GM12878 (cell line): ENCODE measurements around the gene CTNNA3. TPM values are rescaled to one million over a fixed set of nuclear protein-coding genes. Genes with fewer than 3 reads are reported as not detected.

Experiments used
- ATAC-seq: fragments of 200-7000 bp; cut with Tn5 transposase; 3 replicates; pipeline ENCODE4 v1.9.1; 2020; ENCODE audit warnings: mild to moderate bottlenecking, moderate library complexity
- BruUV-seq: library from RNA; stranded (reverse); fragments of 400-500 nt; replicated peaks from 2 replicates; lab custom pipeline; 2021; lab: Mats Ljungman, UMichigan
- CTCF ChIA-PET: fragments of 300-600 bp; sonication (Branson Sonifier 250); formaldehyde crosslinking; extraction: SDS; loops from one replicate; lab custom pipeline; 2021; ENCODE audit warnings: inconsistent platforms; lab: Yijun Ruan, JAX
- POLR2A ChIA-PET: fragments of 350-600 bp; formaldehyde crosslinking; extraction: SDS; loops from one replicate; lab custom pipeline; 2021; ENCODE audit warnings: inconsistent platforms; lab: Charles Lee
- RAD21 ChIA-PET: fragments of 300-600 bp; sonication (Branson Sonifier 250); formaldehyde crosslinking; loops from one replicate; lab custom pipeline; 2023; ENCODE audit warnings: antibody characterized with exemption; ENCODE audit not compliant: unreplicated experiment; lab: Charles Lee
- SMC1A ChIA-PET: fragments of 300-600 bp; sonication (Branson Sonifier 250); formaldehyde crosslinking; loops from one replicate; lab custom pipeline; 2023; ENCODE audit not compliant: unreplicated experiment, uncharacterized antibody; lab: Charles Lee
- DNase-seq: peaks from one replicate; pipeline ENCODE4 v3.0.0-alpha.2; 2011; ENCODE audit warnings: low read depth, low spot score
- FAIRE-seq: peaks from 3 replicates; lab custom pipeline; 2011; peaks lifted over from hg19 to GRCh38; lab: Jason Lieb, UNC
- H2AFZ ChIP-seq: 2 replicates; pipeline ENCODE4 v1.6.0; 2011; ENCODE audit warnings: low read depth, low read length, control low read depth; ENCODE audit not compliant: control insufficient read depth
- H3K27ac ChIP-seq: 2 replicates; pipeline ENCODE4 v1.5.1; 2011; ENCODE audit warnings: control low read depth; ENCODE audit not compliant: control insufficient read depth, insufficient read depth
- H3K27me3 ChIP-seq, 2 experiments: replicated peaks in 1 of 2; 2 replicates each; pipeline versions ENCODE4 v1.6.0 to v1.6.1; 2011; ENCODE audit warnings: low read length in 1 of 2; ENCODE audit not compliant: control insufficient read depth in 2 of 2, insufficient read depth in 2 of 2
- H3K36me3 ChIP-seq, 2 experiments: 2 replicates each; pipeline ENCODE4 v1.5.1; 2011; ENCODE audit warnings: low read length in 1 of 2; ENCODE audit not compliant: control insufficient read depth in 2 of 2, insufficient read depth in 2 of 2
- H3K4me1 ChIP-seq: 2 replicates; pipeline ENCODE4 v1.6.1; 2011; ENCODE audit warnings: mild to moderate bottlenecking, low read length, moderate library complexity, mixed read lengths; ENCODE audit not compliant: control insufficient read depth, insufficient read depth
- H3K4me2 ChIP-seq: 2 replicates; pipeline ENCODE4 v1.6.0; 2011; ENCODE audit warnings: control low read depth; ENCODE audit not compliant: control insufficient read depth, insufficient read depth
- H3K4me3 ChIP-seq: fragments of 200-600 bp; sonication (generic); 2 replicates; pipeline ENCODE4 v1.5.1; 2016
- H3K79me2 ChIP-seq: 2 replicates; pipeline ENCODE4 v1.6.0; 2011; ENCODE audit warnings: low read length; ENCODE audit not compliant: control insufficient read depth, insufficient read depth
- H3K9ac ChIP-seq: 2 replicates; pipeline ENCODE4 v1.8.0; 2011; ENCODE audit warnings: low read length, control low read depth, mixed read lengths; ENCODE audit not compliant: control insufficient read depth, insufficient read depth
- H3K9me3 ChIP-seq: replicated peaks from 3 replicates; pipeline ENCODE4 v1.5.1; 2011; ENCODE audit warnings: mild to moderate bottlenecking, low read length; ENCODE audit not compliant: control insufficient read depth, insufficient read depth
- H4K20me1 ChIP-seq: 2 replicates; pipeline ENCODE4 v1.6.0; 2011; ENCODE audit not compliant: control insufficient read depth, insufficient read depth
- ATF2 ChIP-seq: IDR thresholded peaks from 2 replicates; pipeline ENCODE4 v1.6.1; 2012; ENCODE audit warnings: low read length, inconsistent platforms
- CBX5 ChIP-seq: sonication (generic); IDR thresholded peaks from 2 replicates; pipeline ENCODE4 v1.6.1; 2016; ENCODE audit warnings: low read depth, moderate library complexity, mild to moderate bottlenecking, inconsistent platforms
- EED ChIP-seq: sonication (generic); IDR thresholded peaks from 2 replicates; pipeline ENCODE4 v1.6.1; 2016; ENCODE audit warnings: antibody characterized with exemption, low read depth
- EP300 ChIP-seq, 2 experiments: fragments of 150-350 bp in 1 of 2; IDR thresholded peaks; 2 replicates each; pipeline ENCODE4 v1.6.1; 2011 to 2012; ENCODE audit warnings: low read depth in 2 of 2, low read length in 2 of 2, borderline replicate concordance in 1 of 2, improper control_type of control experiment in 1 of 2, inconsistent platforms in 1 of 2; ENCODE audit not compliant: control insufficient read depth in 1 of 2
- KAT2A ChIP-seq: conservative IDR thresholded peaks from 2 replicates; pipeline ENCODE4 v1.6.1; 2011; ENCODE audit warnings: low read depth, low read length; ENCODE audit not compliant: control insufficient read depth
- LARP7 ChIP-seq: fragments of 450-650 bp; IDR thresholded peaks from 2 replicates; pipeline ENCODE4 v1.6.1; 2017; ENCODE audit warnings: mild to moderate bottlenecking
- NR2C1 ChIP-seq: fragments of 450-650 bp; IDR thresholded peaks from 2 replicates; pipeline ENCODE4 v1.6.1; 2017; ENCODE audit warnings: antibody characterized with exemption, mild to moderate bottlenecking, moderate library complexity
- NRF1 ChIP-seq: conservative IDR thresholded peaks from 2 replicates; pipeline ENCODE4 v1.6.1; 2011; ENCODE audit warnings: mild to moderate bottlenecking, low read depth, low read length, improper control_type of control experiment
- SMARCA5 ChIP-seq: fragments of 450-650 bp; IDR thresholded peaks from 2 replicates; pipeline ENCODE4 v1.6.1; 2017; ENCODE audit warnings: mild to moderate bottlenecking
- STAT1 ChIP-seq: fragments of 450-650 bp; conservative IDR thresholded peaks from 2 replicates; pipeline ENCODE4 v1.6.1; 2014; ENCODE audit warnings: antibody characterized with exemption, mild to moderate bottlenecking
- STAT3 ChIP-seq: IDR thresholded peaks from 2 replicates; pipeline ENCODE4 v1.6.1; 2011; ENCODE audit warnings: low read depth, low read length, improper control_type of control experiment
- TCF7 ChIP-seq: IDR thresholded peaks from 2 replicates; pipeline ENCODE4 v1.6.1; 2014; ENCODE audit warnings: antibody characterized with exemption, borderline replicate concordance
- YY1 ChIP-seq: IDR thresholded peaks from 2 replicates; pipeline ENCODE4 v1.6.1; 2011; ENCODE audit warnings: low read depth, mild to moderate bottlenecking, low read length
- WGBS: methylation state at CpG from one replicate; pipeline ENCODE4 v1.1.6; 2016; ENCODE audit warnings: low lambda C conversion rate; ENCODE audit not compliant: insufficient replicate concordance, insufficient coverage; ENCODE audit errors: missing lambda C conversion rate; 5-methylcytosine and 5-hydroxymethylcytosine counted together
- in situ Hi-C: fragments of 300-500 bp; cut with MboI; formaldehyde crosslinking; loops from 9 replicates; pipeline ENCODE4 v1.14.3; 2018; ENCODE audit warnings: mixed read lengths
- intact Hi-C: fragments of 100-400 bp; cut with micrococcal nuclease; formaldehyde crosslinking; loops from one replicate; pipeline ENCODE4 v1.14.2; 2022; ENCODE audit not compliant: unreplicated experiment
- polyA plus RNA-seq, 11 experiments: library from polyadenylated mRNA; depleted of rRNA in 4 of 11; unstranded in 6 of 11; stranded (reverse) in 5 of 11; fragments of >200 nt; fragmentation: Nextera tagmentation in 4 of 11; fragmentation: Illumina TruSeq in 1 of 11; extraction: Ambion mirVana in 4 of 11; extraction: Trizol in 1 of 11; gene quantifications; 1 replicate in 1 of 11; 2 replicates in 10 of 11; pipeline versions ENCODE4 v1.2.1 to v1.2.3, GENCODE V29; 2011 to 2016; ENCODE audit warnings: inconsistent platforms in 2 of 11, missing spikeins in 2 of 11, low read depth in 1 of 11
- total RNA-seq, 4 experiments: library from RNA; depleted of rRNA in 3 of 4; stranded (reverse); fragments of >200 nt in 3 of 4; fragmentation: Illumina TruSeq in 1 of 4; extraction: Trizol in 1 of 4; gene quantifications; 2 replicates each; pipeline versions ENCODE4 v1.2.1 to v1.2.3, GENCODE V29; 2013 to 2021
- TF ChIP-seq, protein P1 (sequence below): fragments of 450-650 bp; IDR thresholded peaks from 2 replicates; pipeline ENCODE4 v1.6.1; 2017; ENCODE audit warnings: low read depth, mild to moderate bottlenecking, moderate library complexity
- TF ChIP-seq, protein P2 (sequence below): fragments of 450-650 bp; IDR thresholded peaks from 2 replicates; pipeline ENCODE4 v1.6.1; 2018; ENCODE audit warnings: mild to moderate bottlenecking, low read depth, moderate library complexity; ENCODE audit not compliant: partially characterized antibody

The CTNNA3 gene
- total and polyA plus RNA-seq, 10 of the 15 experiments (the other 5 are each of a cell fraction or from before 2014, with no cell fraction given): under 0.01 to 4.5 (median 0.22) TPM; not detected in 2

DNA sequence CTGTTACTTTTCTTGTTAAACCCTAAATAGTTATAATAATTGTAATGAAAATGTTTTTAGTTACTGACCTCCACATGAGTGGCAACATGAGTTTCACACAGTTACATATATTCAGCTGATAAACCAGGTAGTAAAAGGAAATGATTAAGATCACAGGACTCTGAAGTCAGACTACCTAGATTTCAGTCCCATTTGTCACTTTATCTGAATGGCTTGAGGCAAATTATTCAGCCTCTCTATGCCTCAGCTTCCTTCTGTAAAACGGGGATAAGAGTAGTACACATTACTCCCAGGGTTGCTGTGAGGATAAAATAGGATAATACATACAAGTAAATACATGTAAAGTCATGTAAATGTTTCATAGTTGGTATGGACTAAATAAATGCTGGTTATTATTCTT lies 1024.4 kb downstream of the CTNNA3 start:
- DNase-seq (no peak), ATAC-seq (no peak), FAIRE-seq (no peak)
- no TSS peak for BruUV-seq
- Histone ChIP-seq H4K20me1 (no peaks in the 10 kb centered on the region), H3K9ac (no peak overlapping the region), H2AFZ (no peak overlapping the region), H3K4me3 (no peak overlapping the region), H3K79me2 (no peaks in the 10 kb centered on the region), H3K9me3 (no peaks in the 10 kb centered on the region), H3K4me1 (no peaks in the 10 kb centered on the region), H3K36me3 (no peaks in the 10 kb centered on the region), H3K27ac (no peak overlapping the region), H3K27me3 (no peaks in the 10 kb centered on the region), H3K4me2 (no peak overlapping the region)
- CTCF ChIA-PET: no interaction called here
- RAD21 ChIA-PET: no interaction called here
- intact Hi-C loops: no loop called here
- WGBS: 0% methylated on average over 1 of the region's 1 CpG
- in situ Hi-C loops: no loop called here
- SMC1A ChIA-PET: no interaction called here
- TF ChIP-seq TCF7 (no peak), CBX5 (no peak), STAT1 (no peak), EED (no peak), YY1 (no peak), STAT3 (no peak), NR2C1 (no peak), NRF1 (no peak), EP300 (IDR thresholded peaks at IDR 0.05; ENCODE audit: borderline replicate concordance in 1 of 2, control insufficient read depth in 1 of 2, low read depth in 2 of 2, low read length in 2 of 2) (no peak), KAT2A (no peak), ATF2 (no peak), SMARCA5 (no peak), LARP7 (no peak)
- TF ChIP-seq, protein P1, sequence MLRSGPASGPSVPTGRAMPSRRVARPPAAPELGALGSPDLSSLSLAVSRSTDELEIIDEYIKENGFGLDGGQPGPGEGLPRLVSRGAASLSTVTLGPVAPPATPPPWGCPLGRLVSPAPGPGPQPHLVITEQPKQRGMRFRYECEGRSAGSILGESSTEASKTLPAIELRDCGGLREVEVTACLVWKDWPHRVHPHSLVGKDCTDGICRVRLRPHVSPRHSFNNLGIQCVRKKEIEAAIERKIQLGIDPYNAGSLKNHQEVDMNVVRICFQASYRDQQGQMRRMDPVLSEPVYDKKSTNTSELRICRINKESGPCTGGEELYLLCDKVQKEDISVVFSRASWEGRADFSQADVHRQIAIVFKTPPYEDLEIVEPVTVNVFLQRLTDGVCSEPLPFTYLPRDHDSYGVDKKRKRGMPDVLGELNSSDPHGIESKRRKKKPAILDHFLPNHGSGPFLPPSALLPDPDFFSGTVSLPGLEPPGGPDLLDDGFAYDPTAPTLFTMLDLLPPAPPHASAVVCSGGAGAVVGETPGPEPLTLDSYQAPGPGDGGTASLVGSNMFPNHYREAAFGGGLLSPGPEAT: no peak
- TF ChIP-seq, protein P2, sequence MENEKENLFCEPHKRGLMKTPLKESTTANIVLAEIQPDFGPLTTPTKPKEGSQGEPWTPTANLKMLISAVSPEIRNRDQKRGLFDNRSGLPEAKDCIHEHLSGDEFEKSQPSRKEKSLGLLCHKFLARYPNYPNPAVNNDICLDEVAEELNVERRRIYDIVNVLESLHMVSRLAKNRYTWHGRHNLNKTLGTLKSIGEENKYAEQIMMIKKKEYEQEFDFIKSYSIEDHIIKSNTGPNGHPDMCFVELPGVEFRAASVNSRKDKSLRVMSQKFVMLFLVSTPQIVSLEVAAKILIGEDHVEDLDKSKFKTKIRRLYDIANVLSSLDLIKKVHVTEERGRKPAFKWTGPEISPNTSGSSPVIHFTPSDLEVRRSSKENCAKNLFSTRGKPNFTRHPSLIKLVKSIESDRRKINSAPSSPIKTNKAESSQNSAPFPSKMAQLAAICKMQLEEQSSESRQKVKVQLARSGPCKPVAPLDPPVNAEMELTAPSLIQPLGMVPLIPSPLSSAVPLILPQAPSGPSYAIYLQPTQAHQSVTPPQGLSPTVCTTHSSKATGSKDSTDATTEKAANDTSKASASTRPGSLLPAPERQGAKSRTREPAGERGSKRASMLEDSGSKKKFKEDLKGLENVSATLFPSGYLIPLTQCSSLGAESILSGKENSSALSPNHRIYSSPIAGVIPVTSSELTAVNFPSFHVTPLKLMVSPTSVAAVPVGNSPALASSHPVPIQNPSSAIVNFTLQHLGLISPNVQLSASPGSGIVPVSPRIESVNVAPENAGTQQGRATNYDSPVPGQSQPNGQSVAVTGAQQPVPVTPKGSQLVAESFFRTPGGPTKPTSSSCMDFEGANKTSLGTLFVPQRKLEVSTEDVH: no peak
- TF ChIP-seq, all 136 proteins: peak for 0
- POLR2A ChIA-PET: no interaction called here
